GM12873 (cell line): ENCODE measurements around the gene ACTR3C.

Experiments used
- CTCF ChIP-seq: IDR thresholded peaks from 2 replicates; pipeline ENCODE4 v1.5.1; 2012; ENCODE audit warnings: low read depth, mild to moderate bottlenecking, moderate library complexity, low read length, control low read depth; ENCODE audit not compliant: insufficient read depth; ENCODE audit errors: missing control alignments

ACTR3C gene

GRCh38 chr7:150368884-150369747, 45.8 kb upstream of the ACTR3C start:
- TF ChIP-seq CTCF, result no peak

- no peak for TF ChIP-seq CTCF
Measured at GRCh38 chr7:150368096-150368883, 44.9 kb upstream of the ACTR3C start, which contains the start of gene REPIN1. REPIN1 (plus strand) TSS chr7:150368822; CDS start chr7:150369712, 890 bp downstream.

- TF ChIP-seq CTCF, result no peak
Measured at GRCh38 chr7:150367677-150368095, 44.3 kb upstream of the ACTR3C start.

- TF ChIP-seq CTCF, result no peak
Measured at GRCh38 chr7:150365673-150366398, 42.5 kb upstream of the ACTR3C start.

GRCh38 chr7:150365194-150365593, 41.8 kb upstream of the ACTR3C start:
- TF ChIP-seq CTCF, result no peak

- no peak for TF ChIP-seq CTCF
Measured at GRCh38 chr7:150363872-150364271, 40.5 kb upstream of the ACTR3C start.

GRCh38 chr7:150363370-150363769, 40.0 kb upstream of the ACTR3C start:
- TF ChIP-seq CTCF, result no peak
